Mammary epithelial cell (primary cell): ENCODE results near the gene SBNO2.

ENCODE experiments used
- CTCF ChIP-seq, 2 donors: IDR thresholded peaks in 1 of 2; conservative IDR thresholded peaks in 1 of 2; 2 replicates each; pipeline ENCODE4 v1.5.1; 2011 to 2012; ENCODE audit warnings: inconsistent platforms in 2 of 2, low read length in 2 of 2, mild to moderate bottlenecking in 2 of 2, control low read depth in 1 of 2, low read depth in 1 of 2; ENCODE audit not compliant: insufficient read depth in 1 of 2; ENCODE audit errors: extremely low read depth in 1 of 2
- EZH2 ChIP-seq: IDR thresholded peaks from 2 replicates; pipeline ENCODE4 v1.6.1; 2012; ENCODE audit warnings: low read length, inconsistent platforms, borderline replicate concordance

GRCh38 chr19:1091544-1092175 is 82.4 kb downstream of the SBNO2 start:
- TF ChIP-seq EZH2 (no peak), CTCF (conservative IDR thresholded peaks at IDR 0.05 in 1 of 2, IDR thresholded peaks at IDR 0.05 in 1 of 2; ENCODE audit: extremely low read depth in 1 of 2, insufficient read depth in 1 of 2, low read depth in 1 of 2, low read length in 2 of 2) (no peak)
